NCI-H526 treated with DMSO at 0.1 percent for 48 hours (cell line): Measurements from ENCODE around the gene FAM118A.
"Not testable (repeated sequence)": the region's sequence is repeated elsewhere in the genome, so short reads cannot be mapped to it uniquely, and the experiment has no call there.

Experiments
- DNase-seq: peaks from one replicate; lab custom pipeline; 2025; lab: John Stamatoyannopoulos, UW

FAM118A gene

GRCh38 chr22:45309422-45310227 lies at the start of gene FAM118A:
Gene FAM118A (plus strand): TSS chr22:45309934. CDS start chr22:45322380, 12,446 bp downstream.
- peak; percentile 67 for DNase-seq

- not testable (repeated sequence) for DNase-seq
These were observed 49.4 kb upstream of the FAM118A start for GRCh38 chr22:45260395-45260759.

GRCh38 chr22:45261407-45262088 lies 48.2 kb upstream of the FAM118A start:
- no peak for DNase-seq

- DNase-seq = no peak
These were observed 47.4 kb upstream of the FAM118A start for GRCh38 chr22:45262195-45262930.

- no peak for DNase-seq
These were observed 46.7 kb upstream of the FAM118A start for GRCh38 chr22:45262931-45263462.

- DNase-seq = no peak
These were observed 46.1 kb upstream of the FAM118A start for GRCh38 chr22:45263463-45264269.

GRCh38 chr22:45265535-45265934 lies 44.2 kb upstream of the FAM118A start:
- no peak for DNase-seq

- DNase-seq = no peak
These were observed 41.4 kb upstream of the FAM118A start for GRCh38 chr22:45268167-45268957.

GRCh38 chr22:45268958-45269844 lies 40.5 kb upstream of the FAM118A start:
- DNase-seq = no peak

GRCh38 chr22:45270095-45271020 lies 39.4 kb upstream of the FAM118A start:
- DNase-seq = no peak

GRCh38 chr22:45271667-45272201 lies 38.0 kb upstream of the FAM118A start:
- DNase-seq = no peak

- DNase-seq = no peak
These were observed 37.2 kb upstream of the FAM118A start for GRCh38 chr22:45272498-45272897.

- no peak for DNase-seq
These were observed 36.2 kb upstream of the FAM118A start for GRCh38 chr22:45273452-45274075.

GRCh38 chr22:45276507-45277105 lies 33.1 kb upstream of the FAM118A start:
- no peak for DNase-seq

GRCh38 chr22:45277720-45278119 lies 32.0 kb upstream of the FAM118A start:
- not testable (repeated sequence) for DNase-seq

- no peak for DNase-seq
These were observed 31.6 kb upstream of the FAM118A start for GRCh38 chr22:45278125-45278524.

- no peak for DNase-seq
These were observed 29.1 kb upstream of the FAM118A start for GRCh38 chr22:45280587-45280980.
